HepG2 (cell line): ENCODE data around the gene TRPC6. TPM values are rescaled to one million over a fixed set of nuclear protein-coding genes. Genes with fewer than 3 reads are reported as not detected.

Experiments
- ATAC-seq: fragments of 200-7000 bp; cut with Tn5 transposase; 3 replicates; pipeline ENCODE4 v1.9.1; 2020; ENCODE audit warnings: mild to moderate bottlenecking, moderate library complexity
- BruUV-seq: library from RNA; stranded (reverse); fragments of 400-500 nt; replicated peaks from 2 replicates; lab custom pipeline; 2021; lab: Mats Ljungman, UMichigan
- CTCF ChIA-PET: fragments of 300-600 bp; formaldehyde crosslinking; extraction: SDS; loops from one replicate; lab custom pipeline; 2021; ENCODE audit warnings: low total read pairs, inconsistent platforms, low intra/inter-chr PET ratio; lab: Yijun Ruan, JAX
- POLR2A ChIA-PET: fragments of 350-600 bp; sonication (Branson Sonifier 250); formaldehyde crosslinking; loops from one replicate; lab custom pipeline; 2020; ENCODE audit warnings: antibody characterized with exemption, inconsistent platforms; lab: Yijun Ruan, JAX
- DNase-seq: peaks from one replicate; pipeline ENCODE4 v3.0.0-alpha.2; 2015; ENCODE audit warnings: low spot score
- FAIRE-seq: peaks from 3 replicates; lab custom pipeline; 2011; peaks lifted over from hg19 to GRCh38; lab: Jason Lieb, UNC
- H2AFZ ChIP-seq: one replicate; pipeline ENCODE4 v1.6.1; 2011; ENCODE audit warnings: low read length, inconsistent platforms
- H3K27ac ChIP-seq: fragments of 300-600 bp; 3 replicates; pipeline ENCODE4 v1.8.0; 2011; ENCODE audit warnings: mixed run types, mild to moderate bottlenecking, mixed read lengths, low read length, inconsistent platforms; ENCODE audit not compliant: insufficient read depth; ENCODE audit errors: extremely low read length
- H3K27me3 ChIP-seq, 2 experiments: fragments of 200-600 bp in 1 of 2; 2 replicates in 1 of 2; 3 replicates in 1 of 2; pipeline versions ENCODE4 v1.6.0 to v1.8.0; 2011; ENCODE audit warnings: low read length in 2 of 2, mild to moderate bottlenecking in 2 of 2, moderate library complexity in 2 of 2, inconsistent platforms in 1 of 2; ENCODE audit not compliant: insufficient read depth in 2 of 2, control insufficient read depth in 1 of 2
- H3K36me3 ChIP-seq, 2 experiments: fragments of 200-600 bp in 1 of 2; replicated peaks in 1 of 2; 2 replicates in 1 of 2; 3 replicates in 1 of 2; pipeline versions ENCODE4 v1.5.1 to v1.8.0; 2011; ENCODE audit warnings: low read length in 2 of 2, inconsistent platforms in 1 of 2; ENCODE audit not compliant: insufficient read depth in 2 of 2, control insufficient read depth in 1 of 2
- H3K4me1 ChIP-seq: 2 replicates; pipeline ENCODE4 v1.5.1; 2012; ENCODE audit warnings: low read length, inconsistent platforms; ENCODE audit not compliant: insufficient read depth
- H3K4me2 ChIP-seq: 2 replicates; pipeline ENCODE4 v1.6.0; 2011; ENCODE audit warnings: low read depth, low read length, inconsistent platforms
- H3K4me3 ChIP-seq, 3 experiments: fragments of 200-600 bp in 1 of 3; sonication (generic), shearing (Covaris generic) in 1 of 3; replicated peaks in 1 of 3; 2 replicates each; pipeline ENCODE4 v1.5.1; 2011 to 2016; ENCODE audit warnings: low read length in 3 of 3, inconsistent platforms in 2 of 3, low read depth in 2 of 3, mild to moderate bottlenecking in 2 of 3, control low read depth in 1 of 3, mixed read lengths in 1 of 3; ENCODE audit not compliant: insufficient read depth in 1 of 3
- H3K79me2 ChIP-seq: one replicate; pipeline ENCODE4 v1.6.1; 2011; ENCODE audit warnings: low read length, inconsistent platforms; ENCODE audit not compliant: insufficient read depth
- H3K9ac ChIP-seq: 2 replicates; pipeline ENCODE4 v1.6.0; 2011; ENCODE audit warnings: mild to moderate bottlenecking, low read depth, low read length, inconsistent platforms; ENCODE audit not compliant: insufficient read depth
- H3K9me3 ChIP-seq: 2 replicates; pipeline ENCODE4 v1.5.1; 2012; ENCODE audit warnings: mild to moderate bottlenecking, low read length
- H4K20me1 ChIP-seq: 2 replicates; pipeline ENCODE4 v1.6.0; 2011; ENCODE audit warnings: inconsistent platforms, mild to moderate bottlenecking, low read length, moderate library complexity; ENCODE audit not compliant: insufficient read depth
- HDAC1 ChIP-seq: sonication (generic); formaldehyde crosslinking; IDR thresholded peaks from 2 replicates; pipeline ENCODE4 v1.5.1; 2020; ENCODE audit warnings: mild to moderate bottlenecking, missing genetic modification reagents
- HNRNPUL1 ChIP-seq: fragments of 200-400 bp; formaldehyde crosslinking; IDR thresholded peaks from 2 replicates; pipeline ENCODE4 v1.6.1; 2017; ENCODE audit warnings: low read depth, mild to moderate bottlenecking, low read length, moderate library complexity
- PAX8 ChIP-seq: sonication (generic); formaldehyde crosslinking; IDR thresholded peaks from 2 replicates; pipeline ENCODE4 v1.8.0; 2022; ENCODE audit warnings: mild to moderate bottlenecking, missing genetic modification reagents, borderline replicate concordance
- SRF ChIP-seq: IDR thresholded peaks from 2 replicates; pipeline ENCODE4 v1.6.1; 2011; ENCODE audit warnings: mild to moderate bottlenecking, low read depth, low read length, moderate library complexity
- ZNF17 ChIP-seq: sonication (generic); formaldehyde crosslinking; IDR thresholded peaks from 2 replicates; pipeline ENCODE4 v1.5.0; 2020; ENCODE audit warnings: mild to moderate bottlenecking, missing genetic modification reagents
- ZNF282 ChIP-seq: fragments of 450-650 bp; IDR thresholded peaks from 2 replicates; pipeline ENCODE4 v1.6.1; 2018; ENCODE audit not compliant: partially characterized antibody
- ZNF615 ChIP-seq: sonication (generic); formaldehyde crosslinking; IDR thresholded peaks from 2 replicates; pipeline ENCODE4 v1.5.0; 2020; ENCODE audit warnings: mild to moderate bottlenecking, missing genetic modification reagents, borderline replicate concordance
- WGBS: methylation state at CpG from one replicate; pipeline ENCODE4 v1.1.6; 2017; ENCODE audit warnings: low lambda C conversion rate; 5-methylcytosine and 5-hydroxymethylcytosine counted together
- in situ Hi-C: cut with HindIII; loops from 2 replicates; pipeline ENCODE4 v1.10.0; 2017; ENCODE audit warnings: low pct_unique_long_range_greater_than_20kb; ENCODE audit not compliant: extremely low pct_ligation_motif_present
- intact Hi-C: fragments of 100-400 bp; cut with micrococcal nuclease; formaldehyde crosslinking; loops from one replicate; pipeline ENCODE4 v1.10.0; 2022; ENCODE audit not compliant: unreplicated experiment
- polyA plus RNA-seq, 8 experiments: library from polyadenylated mRNA; depleted of rRNA in 3 of 8; stranded (reverse) in 7 of 8; unstranded in 1 of 8; fragments of >200 nt; fragmentation: Illumina TruSeq in 4 of 8; extraction: Trizol in 4 of 8; gene quantifications; 2 replicates each; pipeline versions ENCODE4 v1.2.1 to v1.2.3, GENCODE V29; 2011 to 2016; ENCODE audit warnings: low read depth in 4 of 8, missing spikeins in 1 of 8, mixed read lengths in 1 of 8; ENCODE audit not compliant: insufficient read depth in 1 of 8
- total RNA-seq, 5 experiments: library from RNA; depleted of rRNA; stranded (reverse); fragments of >200 nt; fragmentation: Illumina TruSeq; extraction: Trizol; gene quantifications; 2 replicates each; pipeline ENCODE4 v1.2.3, GENCODE V29; 2016; ENCODE audit warnings: low read depth in 1 of 5
- TF ChIP-seq, protein P1 (sequence below): sonication (generic); formaldehyde crosslinking; IDR thresholded peaks from 2 replicates; pipeline ENCODE4 v1.8.1; 2023; ENCODE audit warnings: mild to moderate bottlenecking, missing genetic modification reagents, borderline replicate concordance

Gene TRPC6
- total and polyA plus RNA-seq, 2 of the 13 experiments (the other 11 are each of a cell fraction or from before 2014, with no cell fraction given) = not detected

DNA sequence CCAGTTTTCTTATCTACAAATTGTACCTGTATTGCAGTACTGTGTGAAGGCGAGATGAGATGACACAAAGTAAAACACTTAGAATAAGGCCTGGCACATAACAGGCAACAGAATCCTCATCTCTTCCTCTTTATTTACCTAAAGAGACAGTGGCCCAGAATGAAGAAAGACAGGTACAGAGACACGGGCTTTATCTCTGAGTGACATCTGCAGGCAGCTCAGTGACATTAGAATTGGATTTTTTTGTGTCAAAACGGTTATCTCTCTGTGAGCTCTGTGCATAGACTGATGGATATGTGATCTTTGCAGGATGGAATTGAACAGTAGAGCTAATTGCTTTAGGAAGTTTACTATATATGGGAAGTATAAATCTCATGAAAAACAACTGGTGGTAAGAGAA lies 36.2 kb upstream of the TRPC6 start:
- TF ChIP-seq HNRNPUL1 (no peak), SRF (no peak), PAX8 (no peak), ZNF17 (CRISPR knock-in tag) (no peak), ZNF282 (no peak), ZNF615 (CRISPR knock-in tag) (no peak)
- TF ChIP-seq, all 625 proteins: peak for 0
- BruUV-seq = no TSS peak
- in situ Hi-C loops (no loop called here), intact Hi-C loops (no loop called here)
- Histone ChIP-seq H3K27me3 (no peaks in the 10 kb centered on the region; a peak in 1 of 5 replicates), H3K4me1 (no peaks in the 10 kb centered on the region), H3K4me3 (no peak overlapping the region), H3K9ac (no peak overlapping the region), H3K9me3 (no peaks in the 10 kb centered on the region), H3K79me2 (no peaks in the 10 kb centered on the region), H4K20me1 (no peaks in the 10 kb centered on the region), H2AFZ (no peak overlapping the region), H3K36me3 (no peaks in the 10 kb centered on the region), H3K27ac (no peak overlapping the region), H3K4me2 (no peak overlapping the region)
- WGBS = 0% methylated on average over 3 of the region's 3 CpGs
- ATAC-seq = no peak
- DNase-seq = no peak
- CTCF ChIA-PET = no interaction called here
- POLR2A ChIA-PET = no interaction called here
- no peak for FAIRE-seq

DNA sequence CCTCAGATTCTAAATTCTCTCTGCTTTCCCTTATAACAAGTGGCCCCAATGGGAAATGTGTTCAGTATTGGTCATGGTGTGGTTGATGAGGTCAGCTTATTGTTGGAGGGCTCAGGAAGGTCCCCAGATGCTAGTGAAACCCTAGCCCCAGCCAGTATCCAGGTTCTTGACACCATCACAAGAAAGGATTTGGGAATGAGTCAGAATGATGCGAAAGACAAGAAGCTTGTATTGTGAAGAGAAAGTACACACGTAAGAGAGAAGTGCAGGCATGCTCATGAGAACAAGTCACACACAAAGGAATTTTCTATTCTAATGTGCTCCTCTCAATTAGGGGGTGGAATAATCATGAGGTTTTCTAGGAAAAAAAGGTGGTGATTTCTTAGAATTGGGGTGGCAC lies 34.9 kb upstream of the TRPC6 start:
- in situ Hi-C loops = no loop called here
- TF ChIP-seq, protein P1, sequence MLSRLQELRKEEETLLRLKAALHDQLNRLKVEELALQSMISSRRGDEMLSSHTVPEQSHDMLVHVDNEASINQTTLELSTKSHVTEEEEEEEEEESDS (CRISPR knock-in tag) = no peak
- no peak for TF ChIP-seq HDAC1 (CRISPR knock-in tag)
- TF ChIP-seq, all 625 proteins: peak for 0
- Histone ChIP-seq H3K27me3 (no peaks in the 10 kb centered on the region; a peak in 1 of 5 replicates), H3K27ac (no peak overlapping the region), H4K20me1 (no peaks in the 10 kb centered on the region), H3K36me3 (no peaks in the 10 kb centered on the region), H3K9me3 (no peaks in the 10 kb centered on the region), H2AFZ (no peak overlapping the region), H3K79me2 (no peaks in the 10 kb centered on the region), H3K4me1 (no peaks in the 10 kb centered on the region), H3K4me2 (no peak overlapping the region), H3K4me3 (no peak overlapping the region), H3K9ac (no peak overlapping the region)
- ChIA-PET POLR2A (no interaction called here), CTCF (no interaction called here)
- WGBS = 2% methylated on average over 2 of the region's 2 CpGs
- intact Hi-C loops = no loop called here
- no peak for DNase-seq
- no peak for FAIRE-seq
- no peak for ATAC-seq
- BruUV-seq = no TSS peak
